ENCODE data around the gene VWA5A.

Gene VWA5A

DNA sequence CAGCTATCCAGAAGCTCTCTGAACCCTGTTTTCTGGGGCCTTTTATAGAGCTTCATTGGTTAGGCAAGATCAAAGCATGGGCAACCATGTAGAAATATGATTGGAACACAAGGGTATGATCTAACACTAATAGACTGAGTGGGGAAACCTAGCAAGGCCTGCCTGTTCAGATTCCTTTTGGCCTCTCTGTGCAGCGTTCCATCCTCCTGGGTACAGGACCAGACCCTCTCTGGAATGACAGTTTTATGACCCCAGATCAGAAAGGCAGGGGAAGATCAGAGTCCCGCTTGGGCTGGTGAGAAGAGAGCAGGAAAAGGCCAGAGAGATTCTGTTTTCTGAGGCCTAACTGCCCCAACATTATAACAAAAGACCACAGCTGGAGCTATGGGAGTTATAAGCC is 36.7 kb upstream of the VWA5A start:
- peak; percentile 30 for DNase-seq
- H3K4me1 Mint-ChIP-seq = peaks cover 7% of the 10 kb centered on the region
- peak overlapping the region; percentile 55 for H3K27ac Mint-ChIP-seq
- H3K9me3 Mint-ChIP-seq = no peaks in the 10 kb centered on the region
- H3K27me3 Mint-ChIP-seq (ENCODE audit: low read depth, poor library complexity) = peaks cover 19% of the 10 kb centered on the region
- H3K36me3 Mint-ChIP-seq (ENCODE audit: low read depth) = no peaks in the 10 kb centered on the region
- H3K4me3 Mint-ChIP-seq = no peak overlapping the region
- no peak for TF ChIP-seq CTCF (IDR thresholded peaks at IDR 0.05)

GRCh38 chr11:124079631-124080326 is 35.5 kb upstream of the VWA5A start:
- Mint-ChIP-seq H3K4me3 (no peak overlapping the region), H3K27ac (no peak overlapping the region), H3K9me3 (no peaks in the 10 kb centered on the region), H3K4me1 (peaks cover 7% of the 10 kb centered on the region), H3K27me3 (ENCODE audit: low read depth, poor library complexity) (peaks cover 19% of the 10 kb centered on the region), H3K36me3 (ENCODE audit: low read depth) (no peaks in the 10 kb centered on the region)
- DNase-seq = no peak
- TF ChIP-seq CTCF (IDR thresholded peaks at IDR 0.05) = no peak

GRCh38 chr11:124080327-124081001 is 34.8 kb upstream of the VWA5A start:
- TF ChIP-seq CTCF (IDR thresholded peaks at IDR 0.05) = no peak
- Mint-ChIP-seq H3K9me3 (no peaks in the 10 kb centered on the region), H3K4me3 (no peak overlapping the region), H3K36me3 (ENCODE audit: low read depth) (no peaks in the 10 kb centered on the region), H3K27me3 (ENCODE audit: low read depth, poor library complexity) (peaks cover 19% of the 10 kb centered on the region), H3K4me1 (peaks cover 7% of the 10 kb centered on the region), H3K27ac (no peak overlapping the region)
- no peak for DNase-seq

GRCh38 chr11:124081483-124081882 is 33.8 kb upstream of the VWA5A start:
- no peak overlapping the region for H3K27ac Mint-ChIP-seq
- no peak for TF ChIP-seq CTCF (IDR thresholded peaks at IDR 0.05)

DNA sequence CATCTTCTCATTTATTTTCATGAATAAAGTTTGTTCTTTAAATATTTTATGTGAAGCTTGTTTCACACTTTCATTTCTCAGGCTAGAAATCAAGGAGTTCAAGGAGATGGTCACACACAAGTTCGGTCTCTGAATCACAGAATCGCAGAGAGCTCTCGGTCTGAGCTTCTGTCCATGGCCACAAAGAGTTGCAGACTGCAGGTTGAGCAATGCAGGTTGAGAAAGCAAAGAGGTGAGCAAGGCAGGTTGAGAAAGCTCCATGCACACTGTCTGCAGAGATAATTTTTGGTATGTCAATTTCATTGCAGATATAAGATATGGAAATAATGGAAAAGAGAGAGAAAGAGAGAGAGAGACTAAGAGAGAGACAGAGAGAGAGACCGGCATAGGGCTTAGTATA is 32.9 kb upstream of the VWA5A start:
- Mint-ChIP-seq H3K27me3 (ENCODE audit: low read depth, poor library complexity) (peaks cover 21% of the 10 kb centered on the region), H3K4me1 (peaks cover 7% of the 10 kb centered on the region), H3K27ac (no peak overlapping the region), H3K9me3 (no peaks in the 10 kb centered on the region), H3K36me3 (ENCODE audit: low read depth) (no peaks in the 10 kb centered on the region), H3K4me3 (no peak overlapping the region)
- TF ChIP-seq CTCF (IDR thresholded peaks at IDR 0.05) = no peak
- no peak for DNase-seq

More at GRCh38 chr11:124081483-124081882, 33.8 kb upstream of the VWA5A start:
- H3K36me3 Mint-ChIP-seq (ENCODE audit: low read depth) = no peaks in the 10 kb centered on the region
- H3K27me3 Mint-ChIP-seq (ENCODE audit: low read depth, poor library complexity) = peaks cover 19% of the 10 kb centered on the region
- H3K4me1 Mint-ChIP-seq = peaks cover 7% of the 10 kb centered on the region
- no peak overlapping the region for H3K4me3 Mint-ChIP-seq
- DNase-seq = no peak
- no peaks in the 10 kb centered on the region for H3K9me3 Mint-ChIP-seq

DNA sequence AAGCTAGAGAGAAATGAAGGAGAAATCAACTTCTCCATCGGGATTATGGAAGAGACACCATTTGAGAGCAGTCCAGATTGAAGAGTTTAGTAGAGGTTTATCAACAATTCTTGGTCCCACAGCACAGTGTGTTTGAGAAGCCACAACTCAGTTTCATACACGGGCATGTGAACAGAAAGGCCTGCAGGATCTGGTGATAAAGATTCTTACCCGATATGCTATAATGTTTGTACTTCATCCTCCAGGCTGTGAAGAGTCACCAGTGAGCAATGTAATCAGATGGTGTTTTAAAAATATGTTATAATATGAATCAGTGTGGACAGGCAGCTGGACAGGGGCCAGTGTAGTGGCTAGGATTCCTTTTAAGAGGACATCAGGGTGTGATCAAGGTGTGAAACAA is 29.7 kb upstream of the VWA5A start:
- H3K36me3 Mint-ChIP-seq (ENCODE audit: low read depth) = no peaks in the 10 kb centered on the region
- DNase-seq = no peak
- H3K27me3 Mint-ChIP-seq (ENCODE audit: low read depth, poor library complexity) = peaks cover 21% of the 10 kb centered on the region
- no peak overlapping the region for H3K4me3 Mint-ChIP-seq
- H3K4me1 Mint-ChIP-seq = no peaks in the 10 kb centered on the region
- H3K27ac Mint-ChIP-seq = no peak overlapping the region
- no peak for TF ChIP-seq CTCF (IDR thresholded peaks at IDR 0.05)
- no peaks in the 10 kb centered on the region for H3K9me3 Mint-ChIP-seq

Data from nephron progenitor cell (in vitro differentiated cells).